ENCODE results near the gene XPO5.
"Not testable (repeated sequence)": the region's sequence is repeated elsewhere in the genome, so short reads cannot be mapped to it uniquely, and the experiment has no call there.

Gene XPO5

DNA sequence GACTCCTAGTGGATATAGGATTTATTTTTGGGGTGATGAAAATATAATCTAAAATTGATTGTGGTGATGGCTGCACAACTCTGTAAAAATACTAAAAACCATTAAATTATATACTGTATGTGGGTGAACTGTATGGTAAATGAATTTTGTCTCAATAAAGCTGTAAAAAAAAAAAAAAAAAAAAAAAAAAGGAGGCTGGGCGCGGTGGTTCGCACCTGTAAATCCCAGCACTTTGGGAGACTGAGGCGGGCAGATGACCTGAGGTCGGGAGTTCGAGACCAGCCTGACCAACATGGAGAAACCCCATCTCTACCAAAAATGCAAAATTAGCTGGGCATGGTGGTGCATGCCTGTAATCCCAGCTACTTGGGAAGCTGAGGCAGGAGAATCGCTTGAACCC lies 18.2 kb downstream of the XPO5 start:
- not testable (repeated sequence) for H3K4ac ChIP-seq (ENCODE audit: low read depth, low read length); H2BK120ac ChIP-seq (ENCODE audit: insufficient read depth, low read length, poor library complexity); H3K27me3 ChIP-seq (ENCODE audit: insufficient read depth, low read length); H3K4me2 ChIP-seq (ENCODE audit: low read length); DNase-seq; H4K91ac ChIP-seq (ENCODE audit: low read depth, low read length); H3K4me3 ChIP-seq (ENCODE audit: low read depth, low read length); H3K79me2 ChIP-seq (ENCODE audit: control insufficient read depth, insufficient read depth, low read length, poor library complexity); H2BK12ac ChIP-seq (ENCODE audit: low read length); H4K12ac ChIP-seq (ENCODE audit: low read depth, low read length); H3K9ac ChIP-seq (ENCODE audit: low read length); H3K18ac ChIP-seq (ENCODE audit: low read length); H3K79me1 ChIP-seq (ENCODE audit: low read length); H3K14ac ChIP-seq (ENCODE audit: low read length); H3K23ac ChIP-seq (ENCODE audit: low read length); H2AK5ac ChIP-seq (ENCODE audit: low read length); H3K9me3 ChIP-seq (ENCODE audit: insufficient read depth, low read depth, low read length); H2AFZ ChIP-seq (ENCODE audit: insufficient read depth, low read length, poor library complexity); H3K27ac ChIP-seq (ENCODE audit: low read depth, low read length); H2BK5ac ChIP-seq (ENCODE audit: low read depth, low read length, poor library complexity); H3K4me1 ChIP-seq (ENCODE audit: control insufficient read depth in 1 of 2, insufficient read depth in 2 of 2, low read length in 2 of 2); H4K8ac ChIP-seq (ENCODE audit: low read depth, low read length)
- peaks cover 29 to 42% of the 10 kb centered on the region in 2 experiments for H3K36me3 ChIP-seq (ENCODE audit: control insufficient read depth in 1 of 2, insufficient read depth in 2 of 2, low read length in 2 of 2)
- no CpG with 5 or more reads among the region's 7 CpGs for WGBS (ENCODE audit: extremely low coverage, insufficient coverage, insufficient read length)

DNA sequence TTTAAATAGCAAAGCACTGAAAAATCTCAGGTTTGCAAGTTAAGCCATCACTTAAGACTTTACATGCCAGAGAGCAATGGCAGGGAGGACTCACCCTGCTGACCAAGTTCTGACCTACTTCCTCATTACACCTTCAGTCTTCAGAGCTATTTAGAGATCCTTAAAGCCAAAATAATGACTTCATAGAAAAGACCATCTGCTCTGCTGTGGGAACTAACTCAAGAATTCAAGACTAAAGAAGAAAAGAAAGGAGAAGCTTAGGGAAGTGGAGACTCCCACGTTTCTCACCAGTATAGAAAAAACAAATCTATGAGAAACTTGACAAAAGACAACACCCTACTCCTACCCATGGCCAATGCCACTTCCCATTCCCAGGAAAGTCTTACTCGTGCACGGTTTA lies 28.6 kb downstream of the XPO5 start:
- Histone ChIP-seq H4K12ac (ENCODE audit: low read depth, low read length) (no peak overlapping the region), H2BK120ac (ENCODE audit: insufficient read depth, low read length, poor library complexity) (no peak overlapping the region), H3K27me3 (ENCODE audit: insufficient read depth, low read length) (no peaks in the 10 kb centered on the region), H3K4me3 (ENCODE audit: low read depth, low read length) (no peak overlapping the region), H3K9me3 (ENCODE audit: insufficient read depth, low read depth, low read length) (no peaks in the 10 kb centered on the region), H3K14ac (ENCODE audit: low read length) (no peak overlapping the region), H2BK5ac (ENCODE audit: low read depth, low read length, poor library complexity) (no peak overlapping the region), H3K79me1 (ENCODE audit: low read length) (no peaks in the 10 kb centered on the region), H4K91ac (ENCODE audit: low read depth, low read length) (no peak overlapping the region), H2BK12ac (ENCODE audit: low read length) (no peak overlapping the region), H3K9ac (ENCODE audit: low read length) (no peak overlapping the region), H2AK5ac (ENCODE audit: low read length) (no peak overlapping the region), H4K8ac (ENCODE audit: low read depth, low read length) (no peak overlapping the region), H2AFZ (ENCODE audit: insufficient read depth, low read length, poor library complexity) (no peak overlapping the region), H3K27ac (ENCODE audit: low read depth, low read length) (no peak overlapping the region), H3K4me2 (ENCODE audit: low read length) (no peak overlapping the region), H3K36me3 (ENCODE audit: control insufficient read depth in 1 of 2, insufficient read depth in 2 of 2, low read length in 2 of 2) (peaks cover 23 to 48% of the 10 kb centered on the region in 2 experiments), H3K23ac (ENCODE audit: low read length) (no peak overlapping the region), H3K4me1 (ENCODE audit: control insufficient read depth in 1 of 2, insufficient read depth in 2 of 2, low read length in 2 of 2) (no peaks in the 10 kb centered on the region), H3K4ac (ENCODE audit: low read depth, low read length) (no peak overlapping the region), H3K18ac (ENCODE audit: low read length) (no peak overlapping the region), H3K79me2 (ENCODE audit: control insufficient read depth, insufficient read depth, low read length, poor library complexity) (no peaks in the 10 kb centered on the region)
- no peak for DNase-seq
- no CpG with 5 or more reads among the region's 3 CpGs for WGBS (ENCODE audit: extremely low coverage, insufficient coverage, insufficient read length)

DNA sequence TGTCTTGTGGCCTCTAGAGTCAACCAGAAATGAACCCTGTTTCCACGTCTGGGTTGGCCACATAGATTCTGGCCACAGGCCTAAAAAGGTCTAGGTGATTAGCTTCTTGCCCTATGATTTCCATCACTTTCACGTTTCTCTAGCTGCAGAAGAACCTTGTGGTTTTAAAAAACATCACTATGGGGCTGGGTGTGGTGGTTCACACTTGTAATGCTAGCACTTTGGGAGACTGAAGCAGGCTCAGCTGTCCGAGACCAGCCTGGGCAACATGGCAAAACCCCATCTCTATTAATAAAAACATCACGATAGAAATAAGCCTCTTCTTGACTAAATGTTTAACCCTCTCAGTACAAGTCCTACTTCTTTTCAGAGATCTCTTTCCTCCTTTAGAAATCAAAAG lies 31.4 kb downstream of the XPO5 start:
- no CpG with 5 or more reads among the region's 4 CpGs for WGBS (ENCODE audit: extremely low coverage, insufficient coverage, insufficient read length)
- H3K14ac ChIP-seq (ENCODE audit: low read length) = no peak overlapping the region
- H3K18ac ChIP-seq (ENCODE audit: low read length) = no peak overlapping the region
- peaks cover 24 to 35% of the 10 kb centered on the region in 2 experiments for H3K36me3 ChIP-seq (ENCODE audit: control insufficient read depth in 1 of 2, insufficient read depth in 2 of 2, low read length in 2 of 2)
- H3K27ac ChIP-seq (ENCODE audit: low read depth, low read length) = no peak overlapping the region
- H3K9ac ChIP-seq (ENCODE audit: low read length) = no peak overlapping the region
- H3K79me1 ChIP-seq (ENCODE audit: low read length) = no peaks in the 10 kb centered on the region
- H3K4me2 ChIP-seq (ENCODE audit: low read length) = no peak overlapping the region
- H2AFZ ChIP-seq (ENCODE audit: insufficient read depth, low read length, poor library complexity) = no peak overlapping the region
- H2BK5ac ChIP-seq (ENCODE audit: low read depth, low read length, poor library complexity) = no peak overlapping the region
- H3K79me2 ChIP-seq (ENCODE audit: control insufficient read depth, insufficient read depth, low read length, poor library complexity) = no peaks in the 10 kb centered on the region
- no peak overlapping the region for H4K12ac ChIP-seq (ENCODE audit: low read depth, low read length)
- no peak overlapping the region for H3K4me3 ChIP-seq (ENCODE audit: low read depth, low read length)
- H3K27me3 ChIP-seq (ENCODE audit: insufficient read depth, low read length) = no peaks in the 10 kb centered on the region
- no peak overlapping the region for H2AK5ac ChIP-seq (ENCODE audit: low read length)
- no peak overlapping the region for H3K4ac ChIP-seq (ENCODE audit: low read depth, low read length)
- no peak overlapping the region for H3K23ac ChIP-seq (ENCODE audit: low read length)
- H4K8ac ChIP-seq (ENCODE audit: low read depth, low read length) = no peak overlapping the region
- H3K9me3 ChIP-seq (ENCODE audit: insufficient read depth, low read depth, low read length) = no peaks in the 10 kb centered on the region
- no peak overlapping the region for H2BK12ac ChIP-seq (ENCODE audit: low read length)
- DNase-seq = no peak
- H4K91ac ChIP-seq (ENCODE audit: low read depth, low read length) = no peak overlapping the region
- H2BK120ac ChIP-seq (ENCODE audit: insufficient read depth, low read length, poor library complexity) = no peak overlapping the region
- H3K4me1 ChIP-seq (ENCODE audit: control insufficient read depth in 1 of 2, insufficient read depth in 2 of 2, low read length in 2 of 2) = no peaks in the 10 kb centered on the region

DNA sequence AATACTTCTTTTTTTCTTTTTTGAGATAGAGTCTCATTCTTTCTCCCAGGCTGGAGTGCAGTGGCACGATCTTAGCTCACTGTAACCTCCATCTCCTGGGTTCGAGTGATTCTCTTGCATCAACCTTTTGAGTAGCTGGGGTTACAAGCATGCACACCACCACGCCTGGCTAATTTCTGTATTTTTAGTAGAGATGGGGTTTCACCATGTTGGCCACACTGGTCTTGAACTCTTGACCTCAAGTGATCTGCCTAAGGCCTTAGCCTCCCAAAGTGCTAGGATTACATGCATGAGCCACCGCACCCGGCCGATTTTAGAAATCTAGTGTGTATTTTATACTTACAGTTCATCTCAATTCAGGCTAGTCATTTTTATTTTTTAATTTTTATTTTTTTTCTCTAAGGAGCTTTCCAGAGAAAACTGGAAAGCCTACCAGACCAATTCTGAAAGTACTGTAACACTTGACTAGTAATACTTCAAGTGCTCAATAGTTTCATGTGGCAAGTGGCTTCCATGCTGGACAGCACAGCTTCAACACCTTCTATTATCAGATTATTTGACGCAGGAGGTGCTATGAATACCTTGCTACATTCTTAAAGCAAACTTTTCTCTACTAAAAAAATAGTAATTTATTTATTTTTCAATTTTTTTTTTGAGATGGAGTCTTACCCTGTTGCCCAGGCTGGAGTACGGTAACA lies 33.9 kb downstream of the XPO5 start:
- Histone ChIP-seq H2BK120ac (ENCODE audit: insufficient read depth, low read length, poor library complexity) (no peak overlapping the region), H3K9me3 (ENCODE audit: insufficient read depth, low read depth, low read length) (no peaks in the 10 kb centered on the region), H3K4me2 (ENCODE audit: low read length) (no peak overlapping the region), H3K27ac (ENCODE audit: low read depth, low read length) (no peak overlapping the region), H3K14ac (ENCODE audit: low read length) (no peak overlapping the region), H3K27me3 (ENCODE audit: insufficient read depth, low read length) (no peaks in the 10 kb centered on the region), H3K36me3 (ENCODE audit: control insufficient read depth in 1 of 2, insufficient read depth in 2 of 2, low read length in 2 of 2) (peaks cover 23 to 26% of the 10 kb centered on the region in 2 experiments), H4K91ac (ENCODE audit: low read depth, low read length) (no peak overlapping the region), H3K79me1 (ENCODE audit: low read length) (no peaks in the 10 kb centered on the region), H2BK5ac (ENCODE audit: low read depth, low read length, poor library complexity) (no peak overlapping the region), H4K8ac (ENCODE audit: low read depth, low read length) (no peak overlapping the region), H4K12ac (ENCODE audit: low read depth, low read length) (no peak overlapping the region), H2BK12ac (ENCODE audit: low read length) (no peak overlapping the region), H3K79me2 (ENCODE audit: control insufficient read depth, insufficient read depth, low read length, poor library complexity) (no peaks in the 10 kb centered on the region), H3K9ac (ENCODE audit: low read length) (no peak overlapping the region), H3K18ac (ENCODE audit: low read length) (no peak overlapping the region), H3K4me3 (ENCODE audit: low read depth, low read length) (no peak overlapping the region), H3K4ac (ENCODE audit: low read depth, low read length) (no peak overlapping the region), H2AK5ac (ENCODE audit: low read length) (no peak overlapping the region), H3K23ac (ENCODE audit: low read length) (no peak overlapping the region), H2AFZ (ENCODE audit: insufficient read depth, low read length, poor library complexity) (no peak overlapping the region), H3K4me1 (ENCODE audit: control insufficient read depth in 1 of 2, insufficient read depth in 2 of 2, low read length in 2 of 2) (no peaks in the 10 kb centered on the region)
- WGBS (ENCODE audit: extremely low coverage, insufficient coverage, insufficient read length) = no CpG with 5 or more reads among the region's 8 CpGs
- no peak for DNase-seq

Data from trophoblast cell (in vitro differentiated cells and primary cell).